Spleen (tissue), 11 donors: ENCODE measurements around the gene SKIC8. TPM values are rescaled to one million over a fixed set of nuclear protein-coding genes. Genes with fewer than 3 reads are reported as not detected.

Source experiments
- DNase-seq: peaks from one replicate; pipeline ENCODE4 v3.0.0-alpha.2; 2020
- H3K27ac ChIP-seq, 8 donors: fragments of 200-600 bp; sonication (generic) in 7 of 8; 1 replicate in 4 of 8; 2 replicates in 4 of 8; pipeline versions ENCODE4 v1.5.0 to v1.8.0; 2016 to 2021; ENCODE audit warnings: inconsistent platforms in 4 of 8, mild to moderate bottlenecking in 4 of 8, moderate library complexity in 1 of 8
- H3K27me3 ChIP-seq, 7 donors: fragments of 200-600 bp; sonication (generic) in 6 of 7; replicated peaks in 1 of 7; 1 replicate in 4 of 7; 2 replicates in 3 of 7; pipeline versions ENCODE4 v1.5.0 to v1.8.0; 2016 to 2021; ENCODE audit warnings: inconsistent platforms in 3 of 7, mild to moderate bottlenecking in 1 of 7
- H3K36me3 ChIP-seq, 6 donors: fragments of 200-600 bp; sonication (generic) in 5 of 6; 1 replicate in 4 of 6; 2 replicates in 2 of 6; pipeline versions ENCODE4 v1.5.0 to v1.8.0; 2016 to 2021; ENCODE audit warnings: inconsistent platforms in 2 of 6
- H3K4me1 ChIP-seq, 6 donors: fragments of 200-600 bp; sonication (generic) in 5 of 6; 1 replicate in 3 of 6; 2 replicates in 3 of 6; pipeline versions ENCODE4 v1.5.0 to v1.8.0; 2016 to 2021; ENCODE audit warnings: inconsistent platforms in 3 of 6
- H3K4me3 ChIP-seq, 8 donors: fragments of 200-600 bp; sonication (generic) in 7 of 8; 1 replicate in 4 of 8; 2 replicates in 4 of 8; pipeline versions ENCODE4 v1.5.0 to v1.8.0; 2016 to 2021; ENCODE audit warnings: inconsistent platforms in 4 of 8, mild to moderate bottlenecking in 4 of 8, moderate library complexity in 2 of 8
- H3K9me3 ChIP-seq, 8 donors: fragments of 200-600 bp; sonication (generic) in 7 of 8; 1 replicate in 4 of 8; 2 replicates in 4 of 8; pipeline versions ENCODE4 v1.5.0 to v1.8.0; 2016 to 2021; ENCODE audit warnings: inconsistent platforms in 4 of 8
- POLR2A ChIP-seq, 3 donors: fragments of 450-650 bp; IDR thresholded peaks; one replicate each; pipeline ENCODE4 v1.5.1; 2017; ENCODE audit warnings: antibody characterized with exemption in 3 of 3, mild to moderate bottlenecking in 1 of 3
- POLR2AphosphoS5 ChIP-seq, 3 donors: sonication (generic); formaldehyde crosslinking; IDR thresholded peaks; one replicate each; pipeline ENCODE4 v1.5.1; 2017; ENCODE audit warnings: antibody characterized with exemption in 3 of 3
- WGBS, 5 donors: extraction: QIAGEN DNeasy Blood & Tissue Kit in 3 of 5; methylation state at CpG; one replicate each; pipeline versions ENCODE4 v1.1.5 to v1.1.7; 2013 to 2018; 5-methylcytosine and 5-hydroxymethylcytosine counted together
- intact Hi-C: fragments of 100-400 bp; cut with DNase I; formaldehyde crosslinking; loops from one replicate; pipeline ENCODE4 v1.15.0; 2023; ENCODE audit warnings: low total_unique reads
- polyA plus RNA-seq, 3 donors: library from polyadenylated mRNA; stranded (reverse); fragments of 200-250 nt; gene quantifications; one replicate each; pipeline ENCODE4 v1.2.1, GENCODE V29; 2013
- total RNA-seq, 7 donors: library from RNA; depleted of rRNA in 3 of 7; stranded (reverse); fragments of >200 nt in 3 of 7; fragmentation: NEBNext Ultra II Directional in 4 of 7; extraction: Animal tissue kit (Norgen Biotek cat#: 25700) in 4 of 7; gene quantifications; one replicate each; pipeline versions ENCODE4 v1.1.0 to v1.2.1, GENCODE V29; 2016 to 2021
- TF ChIP-seq, protein P1 (sequence below), 11 experiments: fragments of 200-600 bp in 7 of 11; fragments of 450-650 bp in 4 of 11; sonication (generic) in 4 of 11; IDR thresholded peaks in 8 of 11; conservative IDR thresholded peaks in 3 of 11; 1 replicate in 7 of 11; 2 replicates in 4 of 11; pipeline versions ENCODE4 v1.4.0 to v1.8.0; 2016 to 2021; ENCODE audit warnings: antibody characterized with exemption in 11 of 11, inconsistent platforms in 4 of 11, mild to moderate bottlenecking in 1 of 11
- donor health status: healthy with polysubstance abuse.
- donor health status: DM: no; HTN: no; CAD: no; lungs with moderate emphysema.
- donor health status: DM: no; HTN: no; CAD: no.
- donor health status: Bipolar disorder and iron deficiency.
- donor health status: healthy.
- donor health status: DM: no; HTN: no; CAD: no.
- donor health status: DM: yes; HTN: yes; CAD: no.

Gene SKIC8
- total and polyA plus RNA-seq, 10 donors, result 33.3 to 60.6 (median 41.7) TPM

DNA sequence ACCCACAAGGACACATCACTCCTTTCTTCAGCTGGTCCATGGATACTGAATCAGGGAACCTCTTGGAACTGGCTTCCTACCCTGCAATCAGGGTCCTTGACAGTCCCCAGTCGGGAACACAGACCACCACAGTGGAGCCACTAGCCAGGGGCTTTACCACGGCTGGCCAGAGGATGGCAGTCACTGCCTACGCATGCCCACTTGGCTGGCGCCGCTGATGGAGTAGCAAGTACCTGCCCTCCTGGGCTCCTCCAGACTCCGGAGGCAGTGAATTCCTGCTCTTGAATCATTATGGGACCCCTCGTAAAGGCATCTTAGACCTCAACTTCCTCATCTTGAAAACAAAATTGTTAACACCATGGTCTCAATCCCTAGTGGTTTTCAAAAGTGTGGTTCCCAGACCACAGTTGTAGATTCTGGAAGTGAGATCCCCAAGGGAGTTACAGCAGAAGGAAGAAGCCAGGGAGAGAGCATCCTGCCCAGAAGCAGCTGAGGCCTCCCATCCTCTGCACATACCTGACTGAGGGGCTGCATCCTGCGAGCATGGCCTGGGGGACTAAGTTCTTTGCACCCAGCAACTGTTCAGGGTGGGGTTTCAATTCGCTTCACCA is 9.1 kb upstream of the SKIC8 start:
- Histone ChIP-seq H3K4me3 (no peak overlapping the region), H3K9me3 (no peaks in the 10 kb centered on the region), H3K27ac (no peak overlapping the region), H3K4me1 (peaks cover 0 to 8% (median 4%) of the 10 kb centered on the region in 6 donors), H3K36me3 (no peaks in the 10 kb centered on the region), H3K27me3 (peaks cover 0 to 25% (median 5%) of the 10 kb centered on the region in 7 donors)
- intact Hi-C loops, result loop anchor here (2.0 kb wide), 1 partner anchor 114 kb away; no protein-coding TSS in a partner anchor
- peak; percentile 83 for DNase-seq
- WGBS, 5 donors, result 17 to 23% (median 19%) methylated on average over 7 to 9 of the region's 9 CpGs
- TF ChIP-seq, protein P1, sequence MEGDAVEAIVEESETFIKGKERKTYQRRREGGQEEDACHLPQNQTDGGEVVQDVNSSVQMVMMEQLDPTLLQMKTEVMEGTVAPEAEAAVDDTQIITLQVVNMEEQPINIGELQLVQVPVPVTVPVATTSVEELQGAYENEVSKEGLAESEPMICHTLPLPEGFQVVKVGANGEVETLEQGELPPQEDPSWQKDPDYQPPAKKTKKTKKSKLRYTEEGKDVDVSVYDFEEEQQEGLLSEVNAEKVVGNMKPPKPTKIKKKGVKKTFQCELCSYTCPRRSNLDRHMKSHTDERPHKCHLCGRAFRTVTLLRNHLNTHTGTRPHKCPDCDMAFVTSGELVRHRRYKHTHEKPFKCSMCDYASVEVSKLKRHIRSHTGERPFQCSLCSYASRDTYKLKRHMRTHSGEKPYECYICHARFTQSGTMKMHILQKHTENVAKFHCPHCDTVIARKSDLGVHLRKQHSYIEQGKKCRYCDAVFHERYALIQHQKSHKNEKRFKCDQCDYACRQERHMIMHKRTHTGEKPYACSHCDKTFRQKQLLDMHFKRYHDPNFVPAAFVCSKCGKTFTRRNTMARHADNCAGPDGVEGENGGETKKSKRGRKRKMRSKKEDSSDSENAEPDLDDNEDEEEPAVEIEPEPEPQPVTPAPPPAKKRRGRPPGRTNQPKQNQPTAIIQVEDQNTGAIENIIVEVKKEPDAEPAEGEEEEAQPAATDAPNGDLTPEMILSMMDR (IDR thresholded peaks at IDR 0.05 in 8 of 11, conservative IDR thresholded peaks at IDR 0.05 in 3 of 11), result peak; percentile 37 to 77 (median 65)
- TF ChIP-seq POLR2A (IDR thresholded peaks at IDR 0.05), result no peak
- TF ChIP-seq POLR2AphosphoS5 (IDR thresholded peaks at IDR 0.05), result peak in 1 of 3 donors; percentile 25

DNA sequence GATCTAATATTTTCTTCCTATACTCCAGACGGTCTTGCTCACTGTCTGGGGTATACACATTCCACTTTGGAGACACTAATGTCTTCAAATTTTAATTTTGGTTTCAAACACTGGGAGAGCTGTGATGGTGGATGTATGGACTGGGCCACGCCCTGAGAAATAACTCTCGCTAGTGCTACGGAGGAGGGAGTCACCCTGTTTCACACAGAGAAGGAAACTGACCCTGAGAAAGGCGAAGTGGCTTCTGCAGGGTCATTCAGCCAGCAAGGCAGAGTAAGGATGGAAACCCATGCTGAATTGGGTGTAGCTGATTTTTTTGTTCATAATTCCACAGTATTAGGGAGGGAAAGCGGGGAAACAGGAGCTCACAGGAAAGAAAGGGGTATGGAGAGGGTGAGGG is 8.6 kb upstream of the SKIC8 start:
- intact Hi-C loops, result loop anchor here (2.0 kb wide), 1 partner anchor 115 kb away; no protein-coding TSS in a partner anchor

DNA sequence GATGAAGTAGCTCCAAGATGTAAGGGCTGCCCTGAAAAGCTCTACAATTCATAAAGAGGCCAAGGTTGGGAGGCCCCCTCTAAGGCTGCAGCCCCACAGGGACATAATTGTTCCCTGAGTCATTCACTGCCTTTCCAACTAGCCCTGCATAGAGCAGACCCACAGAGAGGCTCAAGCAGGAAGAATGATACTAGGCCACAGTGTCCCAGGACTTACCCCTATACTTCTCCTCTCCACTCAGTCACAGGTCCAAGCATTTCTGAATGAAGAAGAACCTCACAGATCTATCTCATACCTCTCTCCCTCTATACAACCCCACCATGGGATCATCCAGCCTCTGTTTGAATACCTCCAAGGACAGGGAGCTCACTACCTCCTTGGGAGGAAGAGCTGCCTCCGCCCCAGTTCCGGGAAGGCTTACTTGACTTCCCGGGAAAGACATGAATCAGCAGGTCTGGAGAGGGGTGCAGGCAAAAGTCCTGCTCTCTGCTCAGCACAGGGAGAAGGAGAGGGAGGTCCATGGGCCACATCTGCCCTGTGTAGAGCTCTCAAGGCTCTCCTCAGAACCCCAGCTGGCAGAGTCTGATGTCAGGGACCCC is 6.9 kb upstream of the SKIC8 start:
- H3K36me3 ChIP-seq, result no peaks in the 10 kb centered on the region
- DNase-seq, result no peak
- no peak overlapping the region for H3K4me3 ChIP-seq
- peaks cover 0 to 15% (median 4%) of the 10 kb centered on the region in 6 donors for H3K4me1 ChIP-seq
- H3K27me3 ChIP-seq, result peaks cover 0 to 25% (median 5%) of the 10 kb centered on the region in 7 donors
- H3K27ac ChIP-seq, result no peak overlapping the region
- intact Hi-C loops, result no loop called here
- no peak for TF ChIP-seq POLR2A (IDR thresholded peaks at IDR 0.05)
- no peak for TF ChIP-seq POLR2AphosphoS5 (IDR thresholded peaks at IDR 0.05)
- TF ChIP-seq, protein P1 (IDR thresholded peaks at IDR 0.05 in 8 of 11, conservative IDR thresholded peaks at IDR 0.05 in 3 of 11), result no peak
- 69 to 86% (median 79%) methylated on average over 2 to 3 of the region's 3 CpGs for whole genome bisulfite sequencing, 5 donors
- H3K9me3 ChIP-seq, result no peaks in the 10 kb centered on the region

More for the DNA sequence above, 8.6 kb upstream of the SKIC8 start:
- TF ChIP-seq POLR2AphosphoS5 (IDR thresholded peaks at IDR 0.05) (no peak), POLR2A (IDR thresholded peaks at IDR 0.05) (no peak)
- TF ChIP-seq, protein P1 (IDR thresholded peaks at IDR 0.05 in 8 of 11, conservative IDR thresholded peaks at IDR 0.05 in 3 of 11), result no peak
- no peaks in the 10 kb centered on the region for H3K36me3 ChIP-seq
- no peak for DNase-seq
- no peak overlapping the region for H3K4me3 ChIP-seq
- H3K9me3 ChIP-seq, result no peaks in the 10 kb centered on the region
- H3K27me3 ChIP-seq, result peaks cover 0 to 25% (median 5%) of the 10 kb centered on the region in 7 donors
- peaks cover 0 to 8% (median 4%) of the 10 kb centered on the region in 6 donors for H3K4me1 ChIP-seq
- H3K27ac ChIP-seq, result no peak overlapping the region
- 47 to 69% (median 55%) methylated on average over 6 of the region's 6 CpGs for WGBS, 5 donors
